HEK293 (cell line): Measurements from ENCODE around the gene CTCF.

Experiments
- REST ChIP-seq: fragments of 450-650 bp; formaldehyde crosslinking; IDR thresholded peaks from 2 replicates; pipeline ENCODE4 v1.5.1; 2016; ENCODE audit warnings: missing biosample characterization, missing genetic modification characterization
- ZBTB49 ChIP-seq: fragments of 450-650 bp; formaldehyde crosslinking; IDR thresholded peaks from 2 replicates; pipeline ENCODE4 v1.5.1; 2016; ENCODE audit warnings: missing biosample characterization, missing genetic modification characterization, low read depth

- no peak for TF ChIP-seq REST (tag by site-specific recombination)
- TF ChIP-seq ZBTB49 (tag by site-specific recombination): no peak
Measured at GRCh38 chr16:67605641-67606040, 43.3 kb downstream of the CTCF start.
